ENCODE results near the gene EFCAB14.
"Not testable (repeated sequence)": the region's sequence is repeated elsewhere in the genome, so short reads cannot be mapped to it uniquely, and the experiment has no call there.

Gene EFCAB14

GRCh38 chr1:46653405-46653958 is 65.4 kb downstream of the EFCAB14 start:
- no peak for DNase-seq (ENCODE audit: low read depth)

GRCh38 chr1:46652321-46653100 is 66.4 kb downstream of the EFCAB14 start:
- no peak for DNase-seq (ENCODE audit: low read depth)

DNA sequence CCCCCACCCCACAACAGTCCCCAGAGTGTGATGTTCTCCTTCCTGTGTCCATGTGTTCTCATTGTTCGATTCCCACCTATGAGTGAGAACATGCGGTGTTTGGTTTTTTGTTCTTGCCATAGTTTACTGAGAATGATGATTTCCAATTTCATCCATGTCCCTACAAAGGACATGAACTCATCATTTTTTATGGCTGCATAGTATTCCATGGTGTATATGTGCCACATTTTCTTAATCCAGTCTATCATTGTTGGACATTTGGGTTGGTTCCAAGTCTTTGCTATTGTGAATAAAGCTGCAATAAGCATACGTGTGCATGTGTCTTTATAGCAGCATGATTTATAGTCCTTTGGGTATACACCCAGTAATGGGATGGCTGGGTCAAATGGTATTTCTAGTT is 67.8 kb downstream of the EFCAB14 start:
- DNase-seq (ENCODE audit: low read depth), result not testable (repeated sequence)

DNA sequence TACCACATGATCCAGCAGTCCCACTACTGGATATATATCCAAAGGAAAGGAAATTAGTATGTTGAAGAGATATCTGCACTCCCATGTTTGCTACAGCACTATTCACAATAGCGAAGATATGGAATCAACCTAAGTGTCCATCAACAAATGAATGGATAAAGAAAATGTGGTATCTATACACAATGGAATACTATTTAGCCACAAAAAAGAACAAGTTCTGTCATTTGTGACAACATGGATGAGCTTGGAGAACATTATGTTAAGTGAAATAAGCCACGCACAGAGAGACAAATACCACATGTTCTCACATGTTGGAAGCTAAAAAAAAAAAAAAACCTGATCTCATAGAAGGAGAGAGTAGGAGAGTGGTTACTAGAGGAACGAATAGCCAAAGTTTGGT is 68.4 kb downstream of the EFCAB14 start:
- no peak for DNase-seq (ENCODE audit: low read depth)

DNA sequence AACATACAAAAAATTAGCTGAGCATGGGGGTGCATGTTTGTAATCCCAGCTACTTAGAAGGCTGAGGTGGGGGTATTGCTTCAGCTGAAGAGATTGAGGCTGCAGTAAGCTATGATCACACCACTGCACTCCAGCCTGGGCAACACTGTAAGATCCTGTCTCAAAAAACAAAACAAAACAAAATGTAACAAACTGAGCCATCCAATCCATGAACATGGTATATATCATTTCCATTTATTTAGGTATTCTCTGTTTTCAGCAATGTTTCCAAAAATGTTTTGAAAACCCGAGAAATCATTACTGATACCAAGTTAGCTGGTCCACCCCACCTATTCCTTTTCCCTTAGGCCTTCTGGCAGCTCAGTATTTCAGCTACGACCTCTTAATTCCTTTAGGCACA is 69.2 kb downstream of the EFCAB14 start:
- DNase-seq (ENCODE audit: low read depth), result no peak

GRCh38 chr1:46647611-46648010 is 71.3 kb downstream of the EFCAB14 start:
- no peak for DNase-seq (ENCODE audit: low read depth)

DNA sequence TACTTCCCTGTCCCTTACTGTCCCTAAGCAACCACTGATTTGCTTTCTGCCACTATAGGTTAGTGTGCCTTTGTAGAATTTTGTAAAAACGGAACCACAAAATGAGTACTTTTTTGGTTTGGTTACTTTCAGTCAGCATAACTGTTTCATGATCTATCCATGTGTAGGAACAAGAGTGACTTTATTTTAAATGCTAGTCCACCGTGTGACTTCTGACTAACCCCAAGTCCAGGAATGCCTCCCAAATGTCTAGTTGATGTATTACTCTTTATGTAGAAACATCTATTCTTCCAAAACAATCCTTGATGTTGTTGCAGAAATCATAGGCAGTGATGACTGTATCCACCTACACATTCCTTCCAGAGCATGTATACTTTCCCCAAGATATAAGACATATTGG is 72.1 kb downstream of the EFCAB14 start:
- DNase-seq (ENCODE audit: low read depth), result no peak

DNA sequence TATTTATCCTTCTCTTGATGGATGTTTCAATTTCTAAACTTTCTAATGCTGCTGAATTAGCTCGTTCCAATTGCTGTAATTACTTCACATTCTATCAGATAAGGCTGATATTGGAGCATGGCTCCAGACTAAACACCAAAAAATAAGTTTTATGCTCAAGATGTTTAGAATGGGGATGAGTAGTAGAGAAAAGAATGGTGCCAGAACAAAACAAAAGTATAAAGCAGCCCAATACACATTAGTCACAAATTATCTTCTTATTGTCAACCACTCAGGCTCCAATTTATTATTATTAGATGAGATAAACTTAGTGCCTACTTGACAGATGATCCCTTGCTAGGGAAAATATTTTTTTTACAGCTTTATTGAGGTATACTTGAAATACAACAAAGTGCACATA is 72.6 kb downstream of the EFCAB14 start:
- DNase-seq (ENCODE audit: low read depth), result no peak

- no peak for DNase-seq (ENCODE audit: low read depth)
Measured at GRCh38 chr1:46645815-46646214, 73.1 kb downstream of the EFCAB14 start.

GRCh38 chr1:46643368-46643775 is 75.5 kb downstream of the EFCAB14 start:
- DNase-seq (ENCODE audit: low read depth), result no peak

DNA sequence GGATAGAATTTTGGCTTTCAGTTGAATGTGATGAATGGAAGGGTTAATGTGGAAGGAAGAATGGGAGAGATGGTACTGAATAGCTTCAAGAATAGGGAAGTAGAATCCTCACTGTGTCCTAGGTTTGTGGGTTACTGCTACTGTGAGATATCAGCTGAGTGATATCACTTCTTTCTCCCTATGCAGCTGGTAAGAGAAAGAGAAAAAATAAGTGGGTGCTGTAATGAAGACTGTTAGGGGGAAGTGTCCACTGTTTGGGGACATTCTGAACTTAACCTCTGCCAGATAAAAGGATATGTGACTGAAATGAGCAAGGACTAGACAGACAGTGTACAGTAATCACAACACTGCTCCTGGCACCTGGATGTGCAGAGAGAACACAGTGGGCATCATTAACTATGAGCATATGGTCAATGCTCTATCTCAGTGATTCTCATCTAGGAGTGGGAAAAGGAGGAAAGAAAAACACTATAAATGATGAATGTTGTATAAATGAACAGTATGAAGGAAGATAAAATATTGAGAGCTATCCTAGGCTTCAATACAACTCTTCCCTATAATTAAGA is 76.7 kb downstream of the EFCAB14 start:
- DNase-seq (ENCODE audit: low read depth), result no peak

- DNase-seq (ENCODE audit: low read depth), result no peak
Measured at GRCh38 chr1:46639547-46639946, 79.4 kb downstream of the EFCAB14 start.

- no peak for DNase-seq (ENCODE audit: low read depth)
Measured at GRCh38 chr1:46638921-46639320, 80.0 kb downstream of the EFCAB14 start.

DNA sequence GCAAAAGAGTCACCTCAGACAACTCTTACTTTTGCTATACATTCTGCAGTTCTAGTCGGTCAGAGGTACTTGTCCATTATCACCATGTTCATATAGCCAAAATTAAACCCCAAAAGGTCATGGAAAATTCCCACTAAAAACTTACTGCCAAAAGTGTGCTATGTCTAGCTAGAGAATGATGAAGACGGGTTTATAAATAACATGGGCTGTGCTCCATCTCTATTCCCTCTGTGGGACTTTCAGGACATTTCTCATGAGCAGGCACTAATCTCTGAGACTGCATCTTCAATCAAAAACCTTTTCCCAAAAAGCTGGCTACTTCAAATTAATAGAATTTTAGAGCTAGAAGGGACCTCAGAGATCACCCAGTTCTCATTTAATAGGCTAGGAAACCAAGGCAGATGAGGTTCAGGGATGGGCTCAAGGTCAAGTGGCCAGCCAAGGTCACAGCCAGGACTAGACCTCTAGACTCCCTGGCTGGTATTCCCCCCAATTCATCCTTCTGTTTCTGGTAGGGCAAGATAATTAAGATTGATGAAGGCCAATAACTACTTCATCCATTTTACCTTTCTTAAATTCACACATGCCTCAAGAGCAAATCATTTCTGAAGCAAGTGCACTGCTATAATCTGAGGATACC is 81.3 kb downstream of the EFCAB14 start:
- DNase-seq (ENCODE audit: low read depth), result no peak

- no peak for DNase-seq (ENCODE audit: low read depth)
Measured at GRCh38 chr1:46635205-46635604, 83.7 kb downstream of the EFCAB14 start.

GRCh38 chr1:46630719-46631118 is 88.2 kb downstream of the EFCAB14 start:
- no peak for DNase-seq (ENCODE audit: low read depth)
